H9 (cell line): Measurements from ENCODE around the gene BRWD1. TPM values are rescaled to one million over a fixed set of nuclear protein-coding genes. Genes with fewer than 3 reads are reported as not detected.
A peak's percentile ranks its signal among the peaks of the same experiment; 100 is the strongest.

Experiments used
- DNase-seq: peaks from one replicate; pipeline ENCODE4 v3.0.0-alpha.2; 2017
- H2AFZ ChIP-seq: one replicate; pipeline ENCODE4 v1.6.1; 2013; ENCODE audit warnings: mild to moderate bottlenecking, low read length, control low read depth, moderate library complexity
- H2AK5ac ChIP-seq: 2 replicates; pipeline ENCODE4 v1.6.1; 2013; ENCODE audit warnings: low read length, control low read depth, mixed read lengths; ENCODE audit not compliant: insufficient read length
- H2BK120ac ChIP-seq: one replicate; pipeline ENCODE4 v1.6.1; 2013; ENCODE audit warnings: low read depth, mild to moderate bottlenecking, low read length, control low read depth, inconsistent platforms; ENCODE audit not compliant: poor library complexity, severe bottlenecking
- H2BK12ac ChIP-seq: 2 replicates; pipeline ENCODE4 v1.6.1; 2013; ENCODE audit warnings: low read length, control low read depth, mixed read lengths, low read depth; ENCODE audit not compliant: insufficient read length
- H2BK15ac ChIP-seq: 2 replicates; pipeline ENCODE4 v1.6.1; 2013; ENCODE audit warnings: low read depth, low read length, control low read depth
- H2BK20ac ChIP-seq: one replicate; pipeline ENCODE4 v1.6.1; 2013; ENCODE audit warnings: low read depth, mild to moderate bottlenecking, low read length, control low read depth, inconsistent platforms; ENCODE audit not compliant: poor library complexity, severe bottlenecking
- H2BK5ac ChIP-seq: 2 replicates; pipeline ENCODE4 v1.6.1; 2013; ENCODE audit warnings: low read length, control low read depth, mixed read lengths; ENCODE audit not compliant: insufficient read length
- H3K14ac ChIP-seq: 2 replicates; pipeline ENCODE4 v1.6.1; 2013; ENCODE audit warnings: low read length, control low read depth; ENCODE audit not compliant: insufficient read depth
- H3K18ac ChIP-seq: 2 replicates; pipeline ENCODE4 v1.6.1; 2013; ENCODE audit warnings: low read depth, mild to moderate bottlenecking, mixed read lengths, low read length, control low read depth; ENCODE audit not compliant: insufficient read length
- H3K23ac ChIP-seq: 2 replicates; pipeline ENCODE4 v1.6.1; 2013; ENCODE audit warnings: low read length, control low read depth, mixed read lengths, low read depth; ENCODE audit not compliant: insufficient read length
- H3K23me2 ChIP-seq: 2 replicates; pipeline ENCODE4 v1.6.1; 2013; ENCODE audit warnings: low read depth, mild to moderate bottlenecking, mixed read lengths, low read length, control low read depth; ENCODE audit not compliant: insufficient read length, poor library complexity, severe bottlenecking
- H3K27ac ChIP-seq: 2 replicates; pipeline ENCODE4 v1.5.1; 2013; ENCODE audit warnings: low read length, control low read depth, mixed read lengths, low read depth; ENCODE audit not compliant: insufficient read length
- H3K27me3 ChIP-seq: 2 replicates; pipeline ENCODE4 v1.6.1; 2013; ENCODE audit warnings: low read length, control low read depth, inconsistent platforms; ENCODE audit not compliant: insufficient read depth
- H3K4ac ChIP-seq: 2 replicates; pipeline ENCODE4 v1.6.1; 2013; ENCODE audit warnings: low read depth, mild to moderate bottlenecking, control low read depth, inconsistent platforms, low read length, moderate library complexity
- H3K4me1 ChIP-seq: 2 replicates; pipeline ENCODE4 v1.6.1; 2013; ENCODE audit warnings: low read length, control low read depth, inconsistent platforms; ENCODE audit not compliant: insufficient read depth
- H3K4me2 ChIP-seq: 2 replicates; pipeline ENCODE4 v1.6.1; 2013; ENCODE audit warnings: low read length, control low read depth, mixed read lengths; ENCODE audit not compliant: insufficient read length, insufficient read depth
- H3K56ac ChIP-seq: 2 replicates; pipeline ENCODE4 v1.6.1; 2013; ENCODE audit warnings: low read depth, mild to moderate bottlenecking, mixed read lengths, low read length, control low read depth; ENCODE audit not compliant: insufficient read length
- H3K79me1 ChIP-seq: 2 replicates; pipeline ENCODE4 v1.6.1; 2013; ENCODE audit warnings: low read depth, mild to moderate bottlenecking, moderate library complexity, low read length, control low read depth, inconsistent platforms; ENCODE audit not compliant: insufficient read depth, poor library complexity, severe bottlenecking
- H3K79me2 ChIP-seq: 2 replicates; pipeline ENCODE4 v1.6.1; 2013; ENCODE audit warnings: low read length, control low read depth, inconsistent platforms; ENCODE audit not compliant: insufficient read depth
- H3K9ac ChIP-seq: 2 replicates; pipeline ENCODE4 v1.6.1; 2013; ENCODE audit warnings: low read length, control low read depth, mixed read lengths; ENCODE audit not compliant: insufficient read length; ENCODE audit errors: extremely low read depth
- H3K9me3 ChIP-seq: one replicate; pipeline ENCODE4 v1.6.1; 2013; ENCODE audit warnings: low read depth, low read length, inconsistent platforms; ENCODE audit not compliant: control insufficient read depth
- H3T11ph ChIP-seq: one replicate; pipeline ENCODE4 v1.6.1; 2013; ENCODE audit warnings: mild to moderate bottlenecking, low read length, control low read depth, inconsistent platforms
- H4K20me1 ChIP-seq: one replicate; pipeline ENCODE4 v1.6.1; 2013; ENCODE audit not compliant: control insufficient read depth, insufficient read length, insufficient read depth
- H4K5ac ChIP-seq: 2 replicates; pipeline ENCODE4 v1.6.1; 2013; ENCODE audit warnings: low read depth, mild to moderate bottlenecking, mixed read lengths, low read length, control low read depth; ENCODE audit not compliant: insufficient read length
- H4K8ac ChIP-seq: replicated peaks from 2 replicates; pipeline ENCODE4 v1.6.1; 2013; ENCODE audit warnings: low read length, control low read depth, mixed read lengths, low read depth; ENCODE audit not compliant: insufficient read length
- H4K91ac ChIP-seq: 2 replicates; pipeline ENCODE4 v1.6.1; 2013; ENCODE audit warnings: low read depth, mild to moderate bottlenecking, moderate library complexity, mixed read lengths, low read length, control low read depth; ENCODE audit not compliant: insufficient read length
- H3K27ac Mint-ChIP-seq, 3 experiments: 2 replicates in 2 of 3; 3 replicates in 1 of 3; pipeline ENCODE4 v1.8.0; 2020 to 2021; ENCODE audit warnings: mixed read lengths in 3 of 3, mild to moderate bottlenecking in 1 of 3, moderate library complexity in 1 of 3
- H3K27me3 Mint-ChIP-seq: 2 replicates; pipeline ENCODE4 v1.8.0; 2021; ENCODE audit warnings: low read depth, mild to moderate bottlenecking, moderate library complexity, mixed read lengths
- H3K36me3 Mint-ChIP-seq, 3 experiments: 2 replicates in 2 of 3; 3 replicates in 1 of 3; pipeline ENCODE4 v1.8.0; 2020 to 2021; ENCODE audit warnings: low read depth in 3 of 3, mixed read lengths in 3 of 3; ENCODE audit not compliant: insufficient read depth in 1 of 3
- H3K4me1 Mint-ChIP-seq, 2 experiments: 2 replicates each; pipeline ENCODE4 v1.8.0; 2020; ENCODE audit warnings: mixed read lengths in 2 of 2
- H3K4me3 Mint-ChIP-seq, 2 experiments: 2 replicates in 1 of 2; 3 replicates in 1 of 2; pipeline ENCODE4 v1.8.0; 2020 to 2021; ENCODE audit warnings: mild to moderate bottlenecking in 2 of 2, mixed read lengths in 2 of 2, moderate library complexity in 1 of 2
- H3K9me3 Mint-ChIP-seq, 2 experiments: 2 replicates in 1 of 2; 3 replicates in 1 of 2; pipeline ENCODE4 v1.8.0; 2020; ENCODE audit warnings: mild to moderate bottlenecking in 2 of 2, mixed read lengths in 2 of 2, moderate library complexity in 1 of 2
- WGBS: extraction: QIAGEN DNeasy Blood & Tissue Kit; methylation state at CpG from one replicate; pipeline ENCODE4 v1.1.7; 2013; ENCODE audit warnings: missing lambda C conversion rate, low lambda C conversion rate, mixed read lengths; ENCODE audit not compliant: insufficient read length; ENCODE audit errors: extremely low coverage; 5-methylcytosine and 5-hydroxymethylcytosine counted together
- total RNA-seq: library from RNA; stranded (reverse); gene quantifications from 2 replicates; pipeline ENCODE4 v1.2.1, GENCODE V29; 2021
- TF ChIP-seq, protein P1 (sequence below): fragments of 200-600 bp; sonication (generic); conservative IDR thresholded peaks from 3 replicates; pipeline ENCODE4 v1.8.0; 2021; ENCODE audit warnings: antibody characterized with exemption, mild to moderate bottlenecking

BRWD1 gene
- total RNA-seq, 1 experiment from 2014 or later: 48.4 TPM

DNA sequence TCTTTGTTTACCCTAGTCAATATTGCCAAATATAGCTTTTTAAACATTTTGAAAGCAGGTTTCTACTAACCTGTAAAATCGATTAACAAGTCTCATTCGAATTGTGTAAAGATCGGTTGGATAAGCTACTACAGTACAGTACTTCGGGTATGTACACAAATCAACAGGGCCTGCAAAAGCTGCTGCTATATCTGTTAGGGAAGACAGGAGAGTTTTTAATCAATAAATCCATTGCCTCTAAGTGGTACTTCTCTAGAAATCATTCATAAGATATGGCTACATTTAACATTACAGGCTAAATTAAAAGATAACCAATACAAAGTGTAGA, 95.4 kb downstream of the BRWD1 start:
- H2AK5ac ChIP-seq: no peak overlapping the region
- no peaks in the 10 kb centered on the region for H3K79me1 ChIP-seq
- H4K91ac ChIP-seq: no peak overlapping the region
- Mint-ChIP-seq H3K27me3 (no peaks in the 10 kb centered on the region), H3K4me1 (no peaks in the 10 kb centered on the region), H3K27ac (0 out of 7 replicates have a peak overlapping the region, but pooled peaks of 1 of the 3 experiments have one; percentile 1), H3K36me3 (peaks cover 7 to 60% (median 53%) of the 10 kb centered on the region in 3 experiments; a peak in 6 of 7 replicates), H3K9me3 (no peaks in the 10 kb centered on the region), H3K4me3 (no peak overlapping the region)
- H3K4me1 ChIP-seq: no peaks in the 10 kb centered on the region
- no peak overlapping the region for H2BK120ac ChIP-seq
- DNase-seq: no peak
- H3K9ac ChIP-seq: no peak overlapping the region
- no peak overlapping the region for H3K4ac ChIP-seq
- no peak overlapping the region for H3K56ac ChIP-seq
- no peak overlapping the region for H2AFZ ChIP-seq
- H3K9me3 ChIP-seq: no peaks in the 10 kb centered on the region
- no peak overlapping the region for H3K18ac ChIP-seq
- H2BK15ac ChIP-seq: no peak overlapping the region
- no peak overlapping the region for H3T11ph ChIP-seq
- no peak overlapping the region for H3K27ac ChIP-seq
- no peak overlapping the region for H3K4me2 ChIP-seq
- H2BK20ac ChIP-seq: no peak overlapping the region
- TF ChIP-seq, protein P1, sequence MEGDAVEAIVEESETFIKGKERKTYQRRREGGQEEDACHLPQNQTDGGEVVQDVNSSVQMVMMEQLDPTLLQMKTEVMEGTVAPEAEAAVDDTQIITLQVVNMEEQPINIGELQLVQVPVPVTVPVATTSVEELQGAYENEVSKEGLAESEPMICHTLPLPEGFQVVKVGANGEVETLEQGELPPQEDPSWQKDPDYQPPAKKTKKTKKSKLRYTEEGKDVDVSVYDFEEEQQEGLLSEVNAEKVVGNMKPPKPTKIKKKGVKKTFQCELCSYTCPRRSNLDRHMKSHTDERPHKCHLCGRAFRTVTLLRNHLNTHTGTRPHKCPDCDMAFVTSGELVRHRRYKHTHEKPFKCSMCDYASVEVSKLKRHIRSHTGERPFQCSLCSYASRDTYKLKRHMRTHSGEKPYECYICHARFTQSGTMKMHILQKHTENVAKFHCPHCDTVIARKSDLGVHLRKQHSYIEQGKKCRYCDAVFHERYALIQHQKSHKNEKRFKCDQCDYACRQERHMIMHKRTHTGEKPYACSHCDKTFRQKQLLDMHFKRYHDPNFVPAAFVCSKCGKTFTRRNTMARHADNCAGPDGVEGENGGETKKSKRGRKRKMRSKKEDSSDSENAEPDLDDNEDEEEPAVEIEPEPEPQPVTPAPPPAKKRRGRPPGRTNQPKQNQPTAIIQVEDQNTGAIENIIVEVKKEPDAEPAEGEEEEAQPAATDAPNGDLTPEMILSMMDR: no peak
- H3K27me3 ChIP-seq: no peaks in the 10 kb centered on the region
- no peak overlapping the region for H2BK12ac ChIP-seq
- no peak overlapping the region for H4K5ac ChIP-seq
- no peak overlapping the region for H3K23ac ChIP-seq
- no peak overlapping the region for H2BK5ac ChIP-seq
- H3K79me2 ChIP-seq: no peaks in the 10 kb centered on the region
- no peak overlapping the region for H3K14ac ChIP-seq
- no CpG with 5 or more reads among the region's 4 CpGs for WGBS
- no peak overlapping the region for H4K8ac ChIP-seq
- no peaks in the 10 kb centered on the region for H4K20me1 ChIP-seq
- H3K23me2 ChIP-seq: no peaks in the 10 kb centered on the region
